ENCODE results near the gene TIAM1.

TIAM1 gene

GRCh38 chr21:31284797-31285397 lies 59.2 kb downstream of the TIAM1 start:
- DNase-seq (ENCODE audit: low read depth in 2 of 2) = no peak

GRCh38 chr21:31283025-31283424 lies 61.0 kb downstream of the TIAM1 start:
- DNase-seq (ENCODE audit: low read depth in 2 of 2) = no peak

- no peak for DNase-seq (ENCODE audit: low read depth in 2 of 2)
These were observed 61.9 kb downstream of the TIAM1 start for GRCh38 chr21:31282095-31282709.

- no peak for DNase-seq (ENCODE audit: low read depth in 2 of 2)
These were observed 62.5 kb downstream of the TIAM1 start for GRCh38 chr21:31281561-31281960.

- no peak for DNase-seq (ENCODE audit: low read depth in 2 of 2)
These were observed 64.1 kb downstream of the TIAM1 start for GRCh38 chr21:31279986-31280385.

- no peak for DNase-seq (ENCODE audit: low read depth in 2 of 2)
These were observed 64.8 kb downstream of the TIAM1 start for GRCh38 chr21:31279214-31279613.

- no peak for DNase-seq (ENCODE audit: low read depth in 2 of 2)
These were observed 65.4 kb downstream of the TIAM1 start for GRCh38 chr21:31278511-31279130.

- no peak for DNase-seq (ENCODE audit: low read depth in 2 of 2)
These were observed 67.4 kb downstream of the TIAM1 start for GRCh38 chr21:31276663-31277062.

GRCh38 chr21:31275901-31276300 lies 68.2 kb downstream of the TIAM1 start:
- no peak for DNase-seq (ENCODE audit: low read depth in 2 of 2)

- DNase-seq (ENCODE audit: low read depth in 2 of 2) = no peak
These were observed 70.8 kb downstream of the TIAM1 start for GRCh38 chr21:31273278-31273677.

GRCh38 chr21:31268090-31268489 lies 76.0 kb downstream of the TIAM1 start:
- DNase-seq (ENCODE audit: low read depth in 2 of 2) = no peak

GRCh38 chr21:31267644-31268043 lies 76.4 kb downstream of the TIAM1 start:
- DNase-seq (ENCODE audit: low read depth in 2 of 2) = no peak

- DNase-seq (ENCODE audit: low read depth in 2 of 2) = no peak
These were observed 77.8 kb downstream of the TIAM1 start for GRCh38 chr21:31266241-31266640.

GRCh38 chr21:31265366-31266013 lies 78.6 kb downstream of the TIAM1 start:
- DNase-seq (ENCODE audit: low read depth in 2 of 2) = no peak

GRCh38 chr21:31264574-31264973 lies 79.5 kb downstream of the TIAM1 start:
- DNase-seq (ENCODE audit: low read depth in 2 of 2) = no peak

- DNase-seq (ENCODE audit: low read depth in 2 of 2) = no peak
These were observed 81.3 kb downstream of the TIAM1 start for GRCh38 chr21:31262728-31263127.

- DNase-seq (ENCODE audit: low read depth in 2 of 2) = no peak
These were observed 82.3 kb downstream of the TIAM1 start for GRCh38 chr21:31261759-31262158.

GRCh38 chr21:31260790-31261189 lies 83.3 kb downstream of the TIAM1 start:
- DNase-seq (ENCODE audit: low read depth in 2 of 2) = no peak

- DNase-seq (ENCODE audit: low read depth in 2 of 2) = no peak
These were observed 86.0 kb downstream of the TIAM1 start for GRCh38 chr21:31258073-31258472.

- no peak for DNase-seq (ENCODE audit: low read depth in 2 of 2)
These were observed 86.8 kb downstream of the TIAM1 start for GRCh38 chr21:31257265-31257664.

- DNase-seq (ENCODE audit: low read depth in 2 of 2) = no peak
These were observed 88.2 kb downstream of the TIAM1 start for GRCh38 chr21:31255896-31256295.

GRCh38 chr21:31255036-31255435 lies 89.0 kb downstream of the TIAM1 start:
- DNase-seq (ENCODE audit: low read depth in 2 of 2) = no peak

- DNase-seq (ENCODE audit: low read depth in 2 of 2) = no peak
These were observed 89.9 kb downstream of the TIAM1 start for GRCh38 chr21:31254131-31254530.
